K562 (cell line): Measurements from ENCODE around the gene IL36RN. TPM values are rescaled to one million over a fixed set of nuclear protein-coding genes. Genes with fewer than 3 reads are reported as not detected.

Experiments
- CTCF ChIP-seq, 3 experiments: IDR thresholded peaks in 2 of 3; conservative IDR thresholded peaks in 1 of 3; 2 replicates each; pipeline ENCODE4 v1.5.1; 2011 to 2012; ENCODE audit warnings: low read length in 3 of 3, mild to moderate bottlenecking in 3 of 3, control low read depth in 2 of 3, improper control_type of control experiment in 1 of 3, inconsistent platforms in 1 of 3, low read depth in 1 of 3, mixed read lengths in 1 of 3, moderate library complexity in 1 of 3; ENCODE audit not compliant: insufficient read depth in 2 of 3
- MLX ChIP-seq, 2 experiments: fragments of 450-650 bp in 1 of 2; sonication (generic) in 1 of 2; formaldehyde crosslinking; conservative IDR thresholded peaks; 2 replicates each; pipeline versions ENCODE4 v1.4.0 to v1.8.1; 2020 to 2022; ENCODE audit warnings: mild to moderate bottlenecking in 1 of 2, missing genetic modification reagents in 1 of 2
- NCOA1 ChIP-seq: fragments of 450-650 bp; IDR thresholded peaks from 2 replicates; pipeline ENCODE4 v1.6.1; 2016; ENCODE audit warnings: low read depth
- NCOA2 ChIP-seq, 2 experiments: fragments of 450-650 bp; IDR thresholded peaks; 2 replicates each; pipeline ENCODE4 v1.6.1; 2018; ENCODE audit warnings: mild to moderate bottlenecking in 2 of 2, moderate library complexity in 1 of 2; ENCODE audit not compliant: partially characterized antibody in 2 of 2
- NKRF ChIP-seq: fragments of 450-650 bp; IDR thresholded peaks from 2 replicates; pipeline ENCODE4 v1.6.1; 2016; ENCODE audit warnings: borderline replicate concordance
- SMAD1 ChIP-seq: fragments of 150-350 bp; IDR thresholded peaks from 2 replicates; pipeline ENCODE4 v1.6.1; 2014; ENCODE audit warnings: low read length, low read depth; ENCODE audit not compliant: partially characterized antibody
- STAT5A ChIP-seq: IDR thresholded peaks from 2 replicates; pipeline ENCODE4 v1.6.1; 2012; ENCODE audit warnings: low read length, inconsistent platforms, borderline replicate concordance
- TFAM ChIP-seq: fragments of 250-450 bp; sonication (Bioruptor Pico); conservative IDR thresholded peaks from 2 replicates; pipeline ENCODE4 v1.5.0; 2021; ENCODE audit warnings: mild to moderate bottlenecking, moderate library complexity
- ZKSCAN8 ChIP-seq: fragments of 200-800 bp; sonication (Bioruptor generic); IDR thresholded peaks from 2 replicates; pipeline ENCODE4 v1.6.1; 2016; ENCODE audit warnings: missing genetic modification characterization, missing compliant biosample characterization
- polyA plus RNA-seq, 8 experiments: library from polyadenylated mRNA; depleted of rRNA in 4 of 8; stranded (reverse) in 5 of 8; unstranded in 3 of 8; fragments of >200 nt; fragmentation: Nextera tagmentation in 2 of 8; fragmentation: Illumina TruSeq in 1 of 8; extraction: Ambion mirVana in 2 of 8; extraction: Trizol in 1 of 8; gene quantifications; 2 replicates each; pipeline versions ENCODE4 v1.2.1 to v1.2.3, GENCODE V29; 2011 to 2014; ENCODE audit warnings: inconsistent platforms in 1 of 8, missing spikeins in 1 of 8
- total RNA-seq, 7 experiments: library from RNA; depleted of rRNA in 6 of 7; stranded (reverse); fragments of >200 nt in 6 of 7; fragmentation: Illumina TruSeq in 2 of 7; extraction: Trizol in 2 of 7; gene quantifications; 2 replicates each; pipeline versions ENCODE4 v1.2.1 to v1.2.3, GENCODE V29; 2011 to 2021; ENCODE audit warnings: low replicate concordance in 1 of 7
- TF ChIP-seq, protein P1 (sequence below), 2 experiments: fragments of 450-650 bp; conservative IDR thresholded peaks; 2 replicates each; pipeline ENCODE4 v1.6.1; 2017; ENCODE audit warnings: mild to moderate bottlenecking in 2 of 2, moderate library complexity in 2 of 2
- TF ChIP-seq, protein P2 (sequence below): sonication (generic); formaldehyde crosslinking; IDR thresholded peaks from 2 replicates; pipeline ENCODE4 v1.8.0; 2022; ENCODE audit warnings: mild to moderate bottlenecking, low read depth, missing genetic modification reagents
- TF ChIP-seq, protein P3 (sequence below): sonication (generic); formaldehyde crosslinking; IDR thresholded peaks from 2 replicates; pipeline ENCODE4 v1.8.0; 2022; ENCODE audit warnings: missing genetic modification reagents, mild to moderate bottlenecking, borderline replicate concordance

IL36RN gene
- total and polyA plus RNA-seq, 9 of the 15 experiments (the other 6 are each of a cell fraction or from before 2014, with no cell fraction given): not detected

GRCh38 chr2:113012436-113013335 lies 46.3 kb upstream of the IL36RN start (continued):
- TF ChIP-seq MLX (CRISPR knock-in tag; conservative IDR thresholded peaks at IDR 0.05) (no peak), NKRF (no peak; the same call in 1 of the 2 replicates), SMAD1 (peak; percentile 54), NCOA2 (IDR thresholded peaks at IDR 0.05; ENCODE audit: partially characterized antibody in 2 of 2) (peak; percentile 82 to 86), NCOA1 (peak; percentile 91), TFAM (CRISPR knock-in tag) (no peak), ZKSCAN8 (CRISPR knock-in tag) (no peak), CTCF (IDR thresholded peaks at IDR 0.05 in 2 of 3, conservative IDR thresholded peaks at IDR 0.05 in 1 of 3; ENCODE audit: insufficient read depth in 2 of 3, low read depth in 1 of 3, low read length in 3 of 3) (0 out of 6 replicates have a peak, but pooled peaks of 1 of the 3 experiments have one; percentile 8), STAT5A (peak; percentile 89)
- TF ChIP-seq, protein P1, sequence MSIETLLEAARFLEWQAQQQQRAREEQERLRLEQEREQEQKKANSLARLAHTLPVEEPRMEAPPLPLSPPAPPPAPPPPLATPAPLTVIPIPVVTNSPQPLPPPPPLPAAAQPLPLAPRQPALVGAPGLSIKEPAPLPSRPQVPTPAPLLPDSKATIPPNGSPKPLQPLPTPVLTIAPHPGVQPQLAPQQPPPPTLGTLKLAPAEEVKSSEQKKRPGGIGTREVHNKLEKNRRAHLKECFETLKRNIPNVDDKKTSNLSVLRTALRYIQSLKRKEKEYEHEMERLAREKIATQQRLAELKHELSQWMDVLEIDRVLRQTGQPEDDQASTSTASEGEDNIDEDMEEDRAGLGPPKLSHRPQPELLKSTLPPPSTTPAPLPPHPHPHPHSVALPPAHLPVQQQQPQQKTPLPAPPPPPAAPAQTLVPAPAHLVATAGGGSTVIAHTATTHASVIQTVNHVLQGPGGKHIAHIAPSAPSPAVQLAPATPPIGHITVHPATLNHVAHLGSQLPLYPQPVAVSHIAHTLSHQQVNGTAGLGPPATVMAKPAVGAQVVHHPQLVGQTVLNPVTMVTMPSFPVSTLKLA (conservative IDR thresholded peaks at IDR 0.05): peak in 1 of 2 experiments; percentile 63; a peak in 3 of 4 replicates
- TF ChIP-seq, protein P2, sequence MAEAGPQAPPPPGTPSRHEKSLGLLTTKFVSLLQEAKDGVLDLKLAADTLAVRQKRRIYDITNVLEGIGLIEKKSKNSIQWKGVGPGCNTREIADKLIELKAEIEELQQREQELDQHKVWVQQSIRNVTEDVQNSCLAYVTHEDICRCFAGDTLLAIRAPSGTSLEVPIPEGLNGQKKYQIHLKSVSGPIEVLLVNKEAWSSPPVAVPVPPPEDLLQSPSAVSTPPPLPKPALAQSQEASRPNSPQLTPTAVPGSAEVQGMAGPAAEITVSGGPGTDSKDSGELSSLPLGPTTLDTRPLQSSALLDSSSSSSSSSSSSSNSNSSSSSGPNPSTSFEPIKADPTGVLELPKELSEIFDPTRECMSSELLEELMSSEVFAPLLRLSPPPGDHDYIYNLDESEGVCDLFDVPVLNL: no peak
- TF ChIP-seq, protein P3, sequence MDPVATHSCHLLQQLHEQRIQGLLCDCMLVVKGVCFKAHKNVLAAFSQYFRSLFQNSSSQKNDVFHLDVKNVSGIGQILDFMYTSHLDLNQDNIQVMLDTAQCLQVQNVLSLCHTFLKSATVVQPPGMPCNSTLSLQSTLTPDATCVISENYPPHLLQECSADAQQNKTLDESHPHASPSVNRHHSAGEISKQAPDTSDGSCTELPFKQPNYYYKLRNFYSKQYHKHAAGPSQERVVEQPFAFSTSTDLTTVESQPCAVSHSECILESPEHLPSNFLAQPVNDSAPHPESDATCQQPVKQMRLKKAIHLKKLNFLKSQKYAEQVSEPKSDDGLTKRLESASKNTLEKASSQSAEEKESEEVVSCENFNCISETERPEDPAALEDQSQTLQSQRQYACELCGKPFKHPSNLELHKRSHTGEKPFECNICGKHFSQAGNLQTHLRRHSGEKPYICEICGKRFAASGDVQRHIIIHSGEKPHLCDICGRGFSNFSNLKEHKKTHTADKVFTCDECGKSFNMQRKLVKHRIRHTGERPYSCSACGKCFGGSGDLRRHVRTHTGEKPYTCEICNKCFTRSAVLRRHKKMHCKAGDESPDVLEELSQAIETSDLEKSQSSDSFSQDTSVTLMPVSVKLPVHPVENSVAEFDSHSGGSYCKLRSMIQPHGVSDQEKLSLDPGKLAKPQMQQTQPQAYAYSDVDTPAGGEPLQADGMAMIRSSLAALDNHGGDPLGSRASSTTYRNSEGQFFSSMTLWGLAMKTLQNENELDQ: no peak
